Measurements from ENCODE around the gene WDR45B. TPM values are rescaled to one million over a fixed set of nuclear protein-coding genes. Genes with fewer than 3 reads are reported as not detected.
A peak's percentile ranks its signal among the peaks of the same experiment; 100 is the strongest.
"Not testable (repeated sequence)": the region's sequence is repeated elsewhere in the genome, so short reads cannot be mapped to it uniquely, and the experiment has no call there.

The WDR45B gene
- total RNA-seq, 1 donor from 2014 or later = 41.4 TPM

GRCh38 chr17:82588266-82589175 lies 59.7 kb downstream of the WDR45B start:
- H3K9me3 ChIP-seq (replicated peaks) = no peaks in the 10 kb centered on the region
- peaks cover 48% of the 10 kb centered on the region for H3K4me1 ChIP-seq
- no peak for DNase-seq
- TF ChIP-seq CTCF (IDR thresholded peaks at IDR 0.05; ENCODE audit: borderline replicate concordance) = no peak
- intact Hi-C loops (cut with micrococcal nuclease) = no loop called here
- H3K4me3 ChIP-seq = no peak overlapping the region
- H3K36me3 ChIP-seq = peaks cover 38% of the 10 kb centered on the region
- H3K27ac ChIP-seq (replicated peaks) = peak overlapping the region; percentile 26
- no peaks in the 10 kb centered on the region for H3K27me3 ChIP-seq (ENCODE audit: low read depth)

GRCh38 chr17:82587234-82588086 lies 60.8 kb downstream of the WDR45B start:
- no peak for TF ChIP-seq CTCF (IDR thresholded peaks at IDR 0.05; ENCODE audit: borderline replicate concordance)
- Histone ChIP-seq H3K4me3 (no peak overlapping the region), H3K4me1 (peaks cover 46% of the 10 kb centered on the region), H3K27ac (replicated peaks) (peak overlapping the region; percentile 16), H3K27me3 (ENCODE audit: low read depth) (no peaks in the 10 kb centered on the region), H3K36me3 (peaks cover 49% of the 10 kb centered on the region), H3K9me3 (replicated peaks) (no peaks in the 10 kb centered on the region)
- intact Hi-C loops (cut with micrococcal nuclease) = no loop called here
- DNase-seq = no peak

GRCh38 chr17:82586576-82587233 lies 61.5 kb downstream of the WDR45B start:
- H3K27me3 ChIP-seq (ENCODE audit: low read depth) = no peaks in the 10 kb centered on the region
- TF ChIP-seq CTCF (IDR thresholded peaks at IDR 0.05; ENCODE audit: borderline replicate concordance) = no peak
- intact Hi-C loops (cut with micrococcal nuclease) = no loop called here
- no peaks in the 10 kb centered on the region for H3K9me3 ChIP-seq (replicated peaks)
- H3K36me3 ChIP-seq = peaks cover 49% of the 10 kb centered on the region
- peaks cover 44% of the 10 kb centered on the region for H3K4me1 ChIP-seq
- no peak for DNase-seq
- no peak overlapping the region for H3K27ac ChIP-seq (replicated peaks)
- no peak overlapping the region for H3K4me3 ChIP-seq

DNA sequence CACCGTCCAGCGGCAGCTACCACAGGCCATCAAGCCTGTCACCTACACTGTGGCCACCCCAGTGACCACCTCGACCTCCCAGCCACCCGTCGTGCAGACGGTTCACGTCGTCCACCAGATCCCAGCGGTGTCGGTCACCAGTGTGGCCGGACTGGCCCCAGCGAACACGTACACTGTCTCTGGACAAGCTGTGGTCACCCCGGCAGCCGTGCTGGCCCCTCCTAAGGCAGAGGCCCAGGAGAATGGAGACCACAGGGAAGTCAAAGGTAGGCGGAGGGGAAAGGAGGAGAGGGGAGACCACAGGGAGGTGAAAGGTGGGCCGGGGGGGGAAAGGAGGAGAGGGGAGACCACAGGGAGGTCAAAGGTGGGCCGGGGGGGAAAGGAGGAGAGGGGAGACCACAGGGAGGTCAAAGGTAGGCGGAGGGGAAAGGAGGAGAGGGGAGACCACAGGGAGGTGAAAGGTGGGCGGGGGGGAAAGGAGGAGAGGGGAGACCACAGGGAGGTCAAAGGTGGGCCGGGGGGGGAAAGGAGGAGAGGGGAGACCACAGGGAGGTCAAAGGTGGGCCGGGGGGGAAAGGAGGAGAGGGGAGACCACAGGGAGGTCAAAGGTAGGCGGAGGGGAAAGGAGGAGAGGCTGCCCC lies 62.2 kb downstream of the WDR45B start:
- peaks cover 37% of the 10 kb centered on the region for H3K4me1 ChIP-seq
- H3K4me3 ChIP-seq; H3K27ac ChIP-seq (replicated peaks); DNase-seq; H3K9me3 ChIP-seq (replicated peaks); intact Hi-C loops (cut with micrococcal nuclease); H3K27me3 ChIP-seq (ENCODE audit: low read depth): not testable (repeated sequence)
- H3K36me3 ChIP-seq = peaks cover 49% of the 10 kb centered on the region

GRCh38 chr17:82583720-82584234 lies 64.5 kb downstream of the WDR45B start:
- peaks cover 54% of the 10 kb centered on the region for H3K36me3 ChIP-seq
- no peak for TF ChIP-seq CTCF (IDR thresholded peaks at IDR 0.05; ENCODE audit: borderline replicate concordance)
- intact Hi-C loops (cut with micrococcal nuclease) = no loop called here

More at GRCh38 chr17:82583720-82584234, 64.5 kb downstream of the WDR45B start:
- Histone ChIP-seq H3K4me1 (peaks cover 21% of the 10 kb centered on the region), H3K4me3 (no peak overlapping the region), H3K27ac (replicated peaks) (no peak overlapping the region), H3K9me3 (replicated peaks) (no peaks in the 10 kb centered on the region), H3K27me3 (ENCODE audit: low read depth) (no peaks in the 10 kb centered on the region)
- DNase-seq = no peak
